CD4-positive, alpha-beta T cell (primary cell): ENCODE results near the gene TRIM69. TPM values are rescaled to one million over a fixed set of nuclear protein-coding genes. Genes with fewer than 3 reads are reported as not detected.

Experiments
- ATAC-seq: fragments of 200-7000 bp; cut with Tn5 transposase; one replicate; pipeline ENCODE4 v1.10.0; 2022; ENCODE audit warnings: mild to moderate bottlenecking; ENCODE audit not compliant: poor library complexity
- CTCF ChIA-PET: fragments of 350-600 bp; sonication (Branson Sonifier 250); formaldehyde crosslinking; loops from one replicate; lab custom pipeline; 2021; ENCODE audit warnings: antibody characterized with exemption, inconsistent platforms; lab: Charles Lee
- POLR2A ChIA-PET: fragments of 350-600 bp; sonication (Branson Sonifier 250); formaldehyde crosslinking; loops from one replicate; lab custom pipeline; 2021; ENCODE audit warnings: antibody characterized with exemption, inconsistent platforms; lab: Charles Lee
- DNase-seq, 14 experiments: peaks; one replicate each; pipeline ENCODE4 v3.0.0-alpha.2; 2013 to 2020; ENCODE audit warnings: mixed read lengths in 2 of 14
- H3K27ac ChIP-seq, 2 donors: one replicate each; pipeline versions ENCODE4 v1.5.1 to v1.7.0; 2013; ENCODE audit warnings: low read length in 2 of 2, low read depth in 1 of 2, mild to moderate bottlenecking in 1 of 2
- H3K27me3 ChIP-seq, 2 experiments: 1 replicate in 1 of 2; 2 replicates in 1 of 2; pipeline versions ENCODE4 v1.6.1 to v1.7.0; 2013; ENCODE audit warnings: low read length in 2 of 2, control low read depth in 1 of 2, mild to moderate bottlenecking in 1 of 2, moderate library complexity in 1 of 2; ENCODE audit not compliant: insufficient read depth in 2 of 2, control insufficient read depth in 1 of 2
- H3K36me3 ChIP-seq: one replicate; pipeline ENCODE4 v1.6.1; 2013; ENCODE audit warnings: low read length, control low read depth; ENCODE audit not compliant: insufficient read depth
- H3K4me1 ChIP-seq: one replicate; pipeline ENCODE4 v1.6.1; 2013; ENCODE audit warnings: low read length, control low read depth; ENCODE audit not compliant: insufficient read depth
- H3K4me3 ChIP-seq: one replicate; pipeline ENCODE4 v1.5.1; 2013; ENCODE audit warnings: mild to moderate bottlenecking, low read length, moderate library complexity
- H3K9me3 ChIP-seq, 2 experiments: 1 replicate in 1 of 2; 2 replicates in 1 of 2; pipeline versions ENCODE4 v1.6.1 to v1.7.0; 2013; ENCODE audit warnings: low read length in 2 of 2, mild to moderate bottlenecking in 2 of 2, control low read depth in 1 of 2, moderate library complexity in 1 of 2; ENCODE audit not compliant: control insufficient read depth in 1 of 2, insufficient read depth in 1 of 2
- H3K27ac Mint-ChIP-seq: one replicate; pipeline ENCODE4 v1.8.0; 2020; ENCODE audit warnings: mixed read lengths
- H3K27me3 Mint-ChIP-seq: one replicate; pipeline ENCODE4 v1.8.0; 2021; ENCODE audit warnings: mixed read lengths
- H3K36me3 Mint-ChIP-seq: one replicate; pipeline ENCODE4 v1.8.0; 2021; ENCODE audit warnings: low read depth, mixed read lengths
- H3K4me1 Mint-ChIP-seq: one replicate; pipeline ENCODE4 v1.8.0; 2021; ENCODE audit warnings: low read depth, mixed read lengths
- H3K4me3 Mint-ChIP-seq: one replicate; pipeline ENCODE4 v1.8.0; 2020; ENCODE audit warnings: mild to moderate bottlenecking, mixed read lengths
- H3K9me3 Mint-ChIP-seq: one replicate; pipeline ENCODE4 v1.8.0; 2020; ENCODE audit warnings: mixed read lengths
- intact Hi-C, 2 experiments: fragments of 100-400 bp; cut with DNase I in 1 of 2; cut with micrococcal nuclease in 1 of 2; formaldehyde crosslinking; loops; one replicate each; pipeline versions ENCODE4 v1.15.1 to v1.9.0; 2023 to 2025; cut with DNase I, micrococcal nuclease
- total RNA-seq, 174 experiments: library from RNA in 2 of 174; stranded (reverse) in 2 of 174; gene quantifications; one replicate each; pipeline ENCODE4 v1.2.3 and lab custom pipeline; 2021 to 2026
- TF ChIP-seq, protein P1 (sequence below): fragments of 200-600 bp; IDR thresholded peaks from one replicate; pipeline ENCODE4 v1.8.0; 2022; ENCODE audit warnings: antibody characterized with exemption, mild to moderate bottlenecking

TRIM69 gene
- total RNA-seq, 2 experiments from 2014 or later: 6.2 to 9.8 TPM

DNA sequence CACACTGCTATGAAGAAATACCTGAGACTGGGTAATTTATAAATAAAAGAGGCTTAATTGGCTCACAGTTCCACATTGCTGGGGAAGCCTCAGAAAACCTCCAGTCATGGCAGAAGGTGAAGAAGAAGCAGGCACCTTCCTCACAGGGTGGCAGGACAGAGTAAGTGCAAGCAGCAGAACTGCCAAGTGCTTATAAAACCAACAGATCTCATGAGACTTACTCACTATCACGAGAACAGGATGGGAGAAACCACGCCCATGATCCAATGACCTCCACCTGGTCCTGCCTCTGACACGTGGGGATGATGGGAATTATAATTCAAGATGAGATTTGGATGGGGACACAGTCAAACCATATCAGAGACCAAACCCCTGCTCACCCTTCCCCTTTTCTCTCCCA lies 75.0 kb downstream of the TRIM69 start:
- Histone ChIP-seq H3K4me1 (no peaks in the 10 kb centered on the region), H3K27ac (no peak overlapping the region), H3K9me3 (no peaks in the 10 kb centered on the region), H3K4me3 (no peak overlapping the region), H3K27me3 (no peaks in the 10 kb centered on the region), H3K36me3 (no peaks in the 10 kb centered on the region)
- DNase-seq: no peak
- Mint-ChIP-seq H3K4me1 (no peaks in the 10 kb centered on the region), H3K4me3 (no peak overlapping the region), H3K27me3 (peaks cover 12% of the 10 kb centered on the region), H3K36me3 (no peaks in the 10 kb centered on the region), H3K9me3 (no peaks in the 10 kb centered on the region), H3K27ac (no peak overlapping the region)
- intact Hi-C loops: no loop called here
- POLR2A ChIA-PET: no interaction called here
- TF ChIP-seq, protein P1, sequence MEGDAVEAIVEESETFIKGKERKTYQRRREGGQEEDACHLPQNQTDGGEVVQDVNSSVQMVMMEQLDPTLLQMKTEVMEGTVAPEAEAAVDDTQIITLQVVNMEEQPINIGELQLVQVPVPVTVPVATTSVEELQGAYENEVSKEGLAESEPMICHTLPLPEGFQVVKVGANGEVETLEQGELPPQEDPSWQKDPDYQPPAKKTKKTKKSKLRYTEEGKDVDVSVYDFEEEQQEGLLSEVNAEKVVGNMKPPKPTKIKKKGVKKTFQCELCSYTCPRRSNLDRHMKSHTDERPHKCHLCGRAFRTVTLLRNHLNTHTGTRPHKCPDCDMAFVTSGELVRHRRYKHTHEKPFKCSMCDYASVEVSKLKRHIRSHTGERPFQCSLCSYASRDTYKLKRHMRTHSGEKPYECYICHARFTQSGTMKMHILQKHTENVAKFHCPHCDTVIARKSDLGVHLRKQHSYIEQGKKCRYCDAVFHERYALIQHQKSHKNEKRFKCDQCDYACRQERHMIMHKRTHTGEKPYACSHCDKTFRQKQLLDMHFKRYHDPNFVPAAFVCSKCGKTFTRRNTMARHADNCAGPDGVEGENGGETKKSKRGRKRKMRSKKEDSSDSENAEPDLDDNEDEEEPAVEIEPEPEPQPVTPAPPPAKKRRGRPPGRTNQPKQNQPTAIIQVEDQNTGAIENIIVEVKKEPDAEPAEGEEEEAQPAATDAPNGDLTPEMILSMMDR: no peak
- no peak for ATAC-seq
- CTCF ChIA-PET: no interaction called here

DNA sequence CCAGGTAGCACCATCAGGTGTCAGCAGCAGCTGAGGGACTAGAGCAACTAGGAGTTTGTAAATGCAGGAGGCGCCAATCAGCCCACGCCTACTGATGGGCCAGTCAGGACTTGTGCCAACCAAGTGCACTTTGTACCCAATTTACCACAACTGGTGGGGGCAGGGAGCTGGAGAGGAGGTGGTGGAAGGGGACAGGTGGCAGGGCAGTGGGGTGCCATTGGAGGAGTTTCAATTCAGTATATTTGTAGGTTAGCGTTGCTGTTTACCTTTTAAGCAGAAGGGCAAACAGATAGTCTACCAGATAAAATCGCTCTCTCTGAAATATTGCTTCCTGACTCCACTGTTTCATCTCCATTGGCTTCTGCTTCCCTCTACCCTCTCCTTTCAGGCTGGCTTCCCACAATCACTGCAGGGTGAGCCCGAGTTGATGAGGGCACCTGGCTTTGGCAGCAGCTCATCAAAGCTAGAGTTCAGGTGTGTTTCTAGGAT lies 75.7 kb downstream of the TRIM69 start:
- Mint-ChIP-seq H3K36me3 (no peaks in the 10 kb centered on the region), H3K9me3 (no peaks in the 10 kb centered on the region), H3K27me3 (peaks cover 12% of the 10 kb centered on the region), H3K27ac (no peak overlapping the region), H3K4me3 (no peak overlapping the region), H3K4me1 (no peaks in the 10 kb centered on the region)
- Histone ChIP-seq H3K27me3 (no peaks in the 10 kb centered on the region), H3K36me3 (no peaks in the 10 kb centered on the region), H3K27ac (no peak overlapping the region), H3K9me3 (no peaks in the 10 kb centered on the region), H3K4me3 (no peak overlapping the region), H3K4me1 (no peaks in the 10 kb centered on the region)
- intact Hi-C loops: no loop called here
- POLR2A ChIA-PET: no interaction called here
- TF ChIP-seq, protein P1: no peak
- ATAC-seq (no peak), DNase-seq (no peak)
- CTCF ChIA-PET: no interaction called here

DNA sequence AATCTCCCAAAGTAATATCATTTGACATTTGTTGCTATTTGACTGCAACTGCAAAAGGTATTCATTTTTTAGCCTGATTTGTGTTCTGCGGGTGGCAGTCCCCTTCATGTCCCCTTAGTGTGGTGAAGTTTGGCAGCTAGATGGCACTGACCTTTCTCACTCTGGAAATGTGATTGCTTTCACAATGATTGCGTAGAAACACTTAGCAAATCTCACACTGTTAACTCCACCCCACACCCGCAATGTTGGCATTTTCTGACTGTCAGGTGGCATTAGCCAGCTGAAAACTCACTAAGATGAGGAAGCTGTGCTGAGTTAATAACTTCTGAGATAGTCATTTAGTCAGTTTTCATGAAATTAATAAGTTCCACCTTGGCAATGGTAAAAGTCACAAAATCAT lies 76.9 kb downstream of the TRIM69 start:
- CTCF ChIA-PET: no interaction called here

More for the DNA sequence above, 76.9 kb downstream of the TRIM69 start:
- Mint-ChIP-seq H3K36me3 (no peaks in the 10 kb centered on the region), H3K27ac (no peak overlapping the region), H3K27me3 (peaks cover 12% of the 10 kb centered on the region), H3K9me3 (no peaks in the 10 kb centered on the region), H3K4me3 (no peak overlapping the region), H3K4me1 (no peaks in the 10 kb centered on the region)
- DNase-seq: no peak
- POLR2A ChIA-PET: no interaction called here
- no peaks in the 10 kb centered on the region for H3K27me3 ChIP-seq
- intact Hi-C loops: no loop called here
- H3K9me3 ChIP-seq: no peaks in the 10 kb centered on the region
- no peaks in the 10 kb centered on the region for H3K4me1 ChIP-seq
- H3K36me3 ChIP-seq: no peaks in the 10 kb centered on the region
- TF ChIP-seq, protein P1: no peak
- ATAC-seq: no peak
- H3K4me3 ChIP-seq: no peak overlapping the region
- no peak overlapping the region for H3K27ac ChIP-seq

Other genes with a start within 250 kb of the TRIM69 start
- 10 to 100 TPM; 67.6 to 69.2 TPM for gene EIF3J, start 199.4 kb upstream of the TRIM69 start, total RNA-seq
- gene SPG11, start 72.9 kb upstream of the TRIM69 start, total RNA-seq: 10 to 100 TPM; 49.9 to 51.3 TPM
- gene PATL2, start 25.2 kb upstream of the TRIM69 start, total RNA-seq: 10 to 100 TPM; 17.4 to 21.9 TPM
- gene B2M, start 25.0 kb upstream of the TRIM69 start, total RNA-seq: 1,000 to 10,000 TPM; 4,357 to 4,503 TPM
- not detected for gene TERB2, start 220.2 kb downstream of the TRIM69 start, total RNA-seq